GM23338 (cell line): ENCODE data around the gene ADAP1. TPM values are rescaled to one million over a fixed set of nuclear protein-coding genes. Genes with fewer than 3 reads are reported as not detected.

ENCODE experiments used
- ATAC-seq: fragments of 200-7000 bp; cut with Tn5 transposase; 3 replicates; pipeline ENCODE4 v1.9.1; 2020
- DNase-seq: peaks from one replicate; pipeline ENCODE4 v3.0.0-alpha.2; 2015; ENCODE audit warnings: low spot score
- H2AFZ ChIP-seq: fragments of 200-600 bp; sonication (generic); 2 replicates; pipeline ENCODE4 v1.8.0; 2016; ENCODE audit warnings: antibody characterized with exemption, mild to moderate bottlenecking, moderate library complexity
- H3F3A ChIP-seq: fragments of 200-600 bp; sonication (generic); replicated peaks from 2 replicates; pipeline ENCODE4 v1.8.0; 2017; ENCODE audit warnings: antibody characterized with exemption, mixed run types, low read depth
- H3K27ac ChIP-seq: fragments of 200-600 bp; sonication (generic); 2 replicates; pipeline ENCODE4 v1.6.1; 2016; ENCODE audit warnings: low read depth
- H3K27me3 ChIP-seq: fragments of 200-600 bp; sonication (generic); 2 replicates; pipeline ENCODE4 v1.8.0; 2016; ENCODE audit warnings: mild to moderate bottlenecking, mixed run types, moderate library complexity; ENCODE audit not compliant: insufficient read depth
- H3K36me3 ChIP-seq: fragments of 200-600 bp; sonication (generic); 2 replicates; pipeline ENCODE4 v1.8.0; 2016; ENCODE audit warnings: mild to moderate bottlenecking; ENCODE audit not compliant: insufficient read depth
- H3K4me1 ChIP-seq: fragments of 200-600 bp; sonication (generic); 2 replicates; pipeline ENCODE4 v1.8.0; 2016; ENCODE audit warnings: mild to moderate bottlenecking, moderate library complexity; ENCODE audit not compliant: insufficient read depth
- H3K4me2 ChIP-seq: fragments of 200-600 bp; sonication (generic); 2 replicates; pipeline ENCODE4 v1.7.1; 2017; ENCODE audit warnings: mixed run types
- H3K4me3 ChIP-seq: fragments of 200-600 bp; sonication (generic); 2 replicates; pipeline ENCODE4 v1.6.1; 2016; ENCODE audit warnings: mixed run types
- H3K79me2 ChIP-seq: fragments of 200-600 bp; sonication (generic); replicated peaks from 2 replicates; pipeline ENCODE4 v1.8.0; 2017; ENCODE audit warnings: mild to moderate bottlenecking; ENCODE audit not compliant: insufficient read depth
- H3K9me2 ChIP-seq: fragments of 200-600 bp; sonication (generic); 2 replicates; pipeline ENCODE4 v1.8.0; 2017; ENCODE audit not compliant: insufficient read depth
- H4K20me1 ChIP-seq: fragments of 200-600 bp; sonication (generic); replicated peaks from 2 replicates; pipeline ENCODE4 v1.8.0; 2017; ENCODE audit warnings: mild to moderate bottlenecking; ENCODE audit not compliant: insufficient read depth
- H3K27ac Mint-ChIP-seq: 2 replicates; pipeline ENCODE4 v1.8.0; 2020; ENCODE audit warnings: inconsistent platforms, mild to moderate bottlenecking, moderate library complexity, mixed read lengths
- H3K27me3 Mint-ChIP-seq: 3 replicates; pipeline ENCODE4 v1.8.0; 2022; ENCODE audit warnings: low read depth, mild to moderate bottlenecking, moderate library complexity, mixed read lengths, inconsistent platforms; ENCODE audit not compliant: insufficient read depth, poor library complexity
- H3K36me3 Mint-ChIP-seq: 3 replicates; pipeline ENCODE4 v1.8.0; 2021; ENCODE audit warnings: low read depth, mild to moderate bottlenecking, inconsistent platforms, moderate library complexity, mixed read lengths
- H3K4me1 Mint-ChIP-seq: 3 replicates; pipeline ENCODE4 v1.8.0; 2020; ENCODE audit warnings: mild to moderate bottlenecking, inconsistent platforms, mixed read lengths
- H3K4me3 Mint-ChIP-seq: 3 replicates; pipeline ENCODE4 v1.8.0; 2021; ENCODE audit warnings: moderate library complexity, mild to moderate bottlenecking, inconsistent platforms, mixed read lengths
- H3K9me3 Mint-ChIP-seq: 3 replicates; pipeline ENCODE4 v1.8.0; 2020; ENCODE audit warnings: moderate library complexity, mild to moderate bottlenecking, inconsistent platforms, mixed read lengths
- CREB1 ChIP-seq: fragments of 250-450 bp; sonication (Bioruptor Pico); IDR thresholded peaks from 2 replicates; pipeline ENCODE4 v1.5.0; 2020; ENCODE audit warnings: low read depth, mild to moderate bottlenecking, moderate library complexity
- EZH2 ChIP-seq: fragments of 200-600 bp; sonication (generic); IDR thresholded peaks from one replicate; pipeline ENCODE4 v1.8.0; 2017; ENCODE audit warnings: antibody characterized with exemption, mild to moderate bottlenecking, low read depth; ENCODE audit not compliant: unreplicated experiment
- EZH2phosphoT487 ChIP-seq: fragments of 200-600 bp; sonication (generic); IDR thresholded peaks from one replicate; pipeline ENCODE4 v1.8.1; 2018; ENCODE audit warnings: antibody characterized with exemption; ENCODE audit not compliant: unreplicated experiment
- JUNB ChIP-seq: IDR thresholded peaks from one replicate; pipeline ENCODE4 v1.6.1; 2016; ENCODE audit warnings: antibody characterized with exemption; ENCODE audit not compliant: unreplicated experiment
- NANOG ChIP-seq: IDR thresholded peaks from 2 replicates; pipeline ENCODE4 v1.6.1; 2016; ENCODE audit warnings: antibody characterized with exemption, borderline replicate concordance
- POLR2AphosphoS5 ChIP-seq: IDR thresholded peaks from 2 replicates; pipeline ENCODE4 v1.6.1; 2016; ENCODE audit warnings: antibody characterized with exemption, low read depth
- STAT1 ChIP-seq: IDR thresholded peaks from one replicate; pipeline ENCODE4 v1.6.1; 2016; ENCODE audit warnings: antibody characterized with exemption; ENCODE audit not compliant: unreplicated experiment
- ZNF114 ChIP-seq: fragments of 250-450 bp; sonication (Bioruptor Pico); IDR thresholded peaks from 2 replicates; pipeline ENCODE4 v1.5.0; 2020; ENCODE audit warnings: mild to moderate bottlenecking, moderate library complexity
- ZNF331 ChIP-seq: fragments of 250-450 bp; sonication (Bioruptor Pico); IDR thresholded peaks from 2 replicates; pipeline ENCODE4 v1.5.0; 2020; ENCODE audit warnings: low read depth, mild to moderate bottlenecking, moderate library complexity
- polyA plus RNA-seq: library from polyadenylated mRNA; unstranded; fragments of >200 nt; fragmentation: Nextera tagmentation; extraction: Ambion mirVana; gene quantifications from 2 replicates; pipeline ENCODE4 v1.2.1, GENCODE V29; 2016
- total RNA-seq: library from RNA; depleted of rRNA; stranded (reverse); fragments of >200 nt; shearing (Covaris generic); gene quantifications from 2 replicates; pipeline ENCODE4 v1.2.3, GENCODE V29; 2014
- TF ChIP-seq, protein P1 (sequence below): IDR thresholded peaks from 2 replicates; pipeline ENCODE4 v1.6.1; 2016; ENCODE audit warnings: antibody characterized with exemption
- TF ChIP-seq, protein P2 (sequence below): fragments of 250-450 bp; sonication (Bioruptor Pico); IDR thresholded peaks from 2 replicates; pipeline ENCODE4 v1.5.0; 2020; ENCODE audit warnings: mild to moderate bottlenecking, moderate library complexity
- TF ChIP-seq, protein P3 (sequence below): IDR thresholded peaks from one replicate; pipeline ENCODE4 v1.6.1; 2018; ENCODE audit warnings: antibody characterized with exemption; ENCODE audit not compliant: unreplicated experiment
- TF ChIP-seq, protein P4 (sequence below), 2 experiments: fragments of 200-600 bp in 1 of 2; sonication (generic) in 1 of 2; conservative IDR thresholded peaks; 2 replicates each; pipeline versions ENCODE4 v1.5.1 to v1.6.1; 2016 to 2017; ENCODE audit warnings: antibody characterized with exemption in 2 of 2, low read depth in 2 of 2, mild to moderate bottlenecking in 2 of 2, moderate library complexity in 1 of 2

Gene ADAP1
- total and polyA plus RNA-seq, 2 experiments from 2014 or later: 2.2 to 9.6 TPM

DNA sequence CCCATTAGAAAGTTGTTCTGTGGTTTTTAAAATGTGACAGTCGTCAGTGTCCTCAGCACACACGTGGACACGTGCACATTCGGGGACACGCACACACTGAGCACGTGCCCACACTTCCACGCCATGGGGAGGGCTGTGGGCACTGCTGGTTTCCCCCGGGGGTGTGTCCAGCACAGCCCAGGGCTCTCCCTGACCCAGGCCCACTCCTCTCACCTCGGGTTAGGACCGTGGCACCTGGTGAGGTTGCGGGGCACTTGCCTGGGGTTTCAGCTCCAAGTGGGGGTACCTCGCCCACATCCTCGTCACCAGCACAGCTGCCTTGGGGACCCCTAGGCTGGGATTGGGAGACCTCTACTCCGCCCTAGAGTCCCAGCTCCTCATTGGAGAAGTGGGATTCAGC, 57.4 kb downstream of the ADAP1 start:
- no peaks in the 10 kb centered on the region for H4K20me1 ChIP-seq
- Mint-ChIP-seq H3K36me3 (peaks cover 42% of the 10 kb centered on the region), H3K4me3 (no peak overlapping the region), H3K27ac (no peak overlapping the region), H3K9me3 (no peaks in the 10 kb centered on the region; the same call in 2 of the 3 replicates), H3K27me3 (peaks cover 10% of the 10 kb centered on the region), H3K4me1 (no peaks in the 10 kb centered on the region; the same call in 2 of the 3 replicates)
- H3K27ac ChIP-seq: no peak overlapping the region
- H2AFZ ChIP-seq: no peak overlapping the region
- 0 out of 2 replicates have a peak, but pooled peaks cover 4% of the 10 kb centered on the region for H3F3A ChIP-seq
- DNase-seq (no peak), ATAC-seq (no peak)
- H3K4me2 ChIP-seq: no peak overlapping the region
- TF ChIP-seq, protein P1, sequence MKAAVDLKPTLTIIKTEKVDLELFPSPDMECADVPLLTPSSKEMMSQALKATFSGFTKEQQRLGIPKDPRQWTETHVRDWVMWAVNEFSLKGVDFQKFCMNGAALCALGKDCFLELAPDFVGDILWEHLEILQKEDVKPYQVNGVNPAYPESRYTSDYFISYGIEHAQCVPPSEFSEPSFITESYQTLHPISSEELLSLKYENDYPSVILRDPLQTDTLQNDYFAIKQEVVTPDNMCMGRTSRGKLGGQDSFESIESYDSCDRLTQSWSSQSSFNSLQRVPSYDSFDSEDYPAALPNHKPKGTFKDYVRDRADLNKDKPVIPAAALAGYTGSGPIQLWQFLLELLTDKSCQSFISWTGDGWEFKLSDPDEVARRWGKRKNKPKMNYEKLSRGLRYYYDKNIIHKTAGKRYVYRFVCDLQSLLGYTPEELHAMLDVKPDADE: no peak
- TF ChIP-seq, protein P2, sequence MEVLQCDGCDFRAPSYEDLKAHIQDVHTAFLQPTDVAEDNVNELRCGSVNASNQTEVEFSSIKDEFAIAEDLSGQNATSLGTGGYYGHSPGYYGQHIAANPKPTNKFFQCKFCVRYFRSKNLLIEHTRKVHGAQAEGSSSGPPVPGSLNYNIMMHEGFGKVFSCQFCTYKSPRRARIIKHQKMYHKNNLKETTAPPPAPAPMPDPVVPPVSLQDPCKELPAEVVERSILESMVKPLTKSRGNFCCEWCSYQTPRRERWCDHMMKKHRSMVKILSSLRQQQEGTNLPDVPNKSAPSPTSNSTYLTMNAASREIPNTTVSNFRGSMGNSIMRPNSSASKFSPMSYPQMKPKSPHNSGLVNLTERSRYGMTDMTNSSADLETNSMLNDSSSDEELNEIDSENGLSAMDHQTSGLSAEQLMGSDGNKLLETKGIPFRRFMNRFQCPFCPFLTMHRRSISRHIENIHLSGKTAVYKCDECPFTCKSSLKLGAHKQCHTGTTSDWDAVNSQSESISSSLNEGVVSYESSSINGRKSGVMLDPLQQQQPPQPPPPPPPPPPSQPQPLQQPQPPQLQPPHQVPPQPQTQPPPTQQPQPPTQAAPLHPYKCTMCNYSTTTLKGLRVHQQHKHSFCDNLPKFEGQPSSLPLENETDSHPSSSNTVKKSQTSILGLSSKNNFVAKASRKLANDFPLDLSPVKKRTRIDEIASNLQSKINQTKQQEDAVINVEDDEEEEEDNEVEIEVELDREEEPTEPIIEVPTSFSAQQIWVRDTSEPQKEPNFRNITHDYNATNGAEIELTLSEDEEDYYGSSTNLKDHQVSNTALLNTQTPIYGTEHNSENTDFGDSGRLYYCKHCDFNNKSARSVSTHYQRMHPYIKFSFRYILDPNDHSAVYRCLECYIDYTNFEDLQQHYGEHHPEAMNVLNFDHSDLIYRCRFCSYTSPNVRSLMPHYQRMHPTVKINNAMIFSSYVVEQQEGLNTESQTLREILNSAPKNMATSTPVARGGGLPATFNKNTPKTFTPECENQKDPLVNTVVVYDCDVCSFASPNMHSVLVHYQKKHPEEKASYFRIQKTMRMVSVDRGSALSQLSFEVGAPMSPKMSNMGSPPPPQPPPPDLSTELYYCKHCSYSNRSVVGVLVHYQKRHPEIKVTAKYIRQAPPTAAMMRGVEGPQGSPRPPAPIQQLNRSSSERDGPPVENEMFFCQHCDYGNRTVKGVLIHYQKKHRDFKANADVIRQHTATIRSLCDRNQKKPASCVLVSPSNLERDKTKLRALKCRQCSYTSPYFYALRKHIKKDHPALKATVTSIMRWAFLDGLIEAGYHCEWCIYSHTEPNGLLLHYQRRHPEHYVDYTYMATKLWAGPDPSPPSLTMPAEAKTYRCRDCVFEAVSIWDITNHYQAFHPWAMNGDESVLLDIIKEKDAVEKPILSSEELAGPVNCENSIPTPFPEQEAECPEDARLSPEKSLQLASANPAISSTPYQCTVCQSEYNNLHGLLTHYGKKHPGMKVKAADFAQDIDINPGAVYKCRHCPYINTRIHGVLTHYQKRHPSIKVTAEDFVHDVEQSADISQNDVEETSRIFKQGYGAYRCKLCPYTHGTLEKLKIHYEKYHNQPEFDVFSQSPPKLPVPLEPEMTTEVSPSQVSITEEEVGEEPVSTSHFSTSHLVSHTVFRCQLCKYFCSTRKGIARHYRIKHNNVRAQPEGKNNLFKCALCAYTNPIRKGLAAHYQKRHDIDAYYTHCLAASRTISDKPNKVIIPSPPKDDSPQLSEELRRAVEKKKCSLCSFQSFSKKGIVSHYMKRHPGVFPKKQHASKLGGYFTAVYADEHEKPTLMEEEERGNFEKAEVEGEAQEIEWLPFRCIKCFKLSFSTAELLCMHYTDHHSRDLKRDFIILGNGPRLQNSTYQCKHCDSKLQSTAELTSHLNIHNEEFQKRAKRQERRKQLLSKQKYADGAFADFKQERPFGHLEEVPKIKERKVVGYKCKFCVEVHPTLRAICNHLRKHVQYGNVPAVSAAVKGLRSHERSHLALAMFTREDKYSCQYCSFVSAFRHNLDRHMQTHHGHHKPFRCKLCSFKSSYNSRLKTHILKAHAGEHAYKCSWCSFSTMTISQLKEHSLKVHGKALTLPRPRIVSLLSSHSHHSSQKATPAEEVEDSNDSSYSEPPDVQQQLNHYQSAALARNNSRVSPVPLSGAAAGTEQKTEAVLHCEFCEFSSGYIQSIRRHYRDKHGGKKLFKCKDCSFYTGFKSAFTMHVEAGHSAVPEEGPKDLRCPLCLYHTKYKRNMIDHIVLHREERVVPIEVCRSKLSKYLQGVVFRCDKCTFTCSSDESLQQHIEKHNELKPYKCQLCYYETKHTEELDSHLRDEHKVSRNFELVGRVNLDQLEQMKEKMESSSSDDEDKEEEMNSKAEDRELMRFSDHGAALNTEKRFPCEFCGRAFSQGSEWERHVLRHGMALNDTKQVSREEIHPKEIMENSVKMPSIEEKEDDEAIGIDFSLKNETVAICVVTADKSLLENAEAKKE (CRISPR knock-in tag): no peak
- no peak for TF ChIP-seq STAT1
- no peak for TF ChIP-seq EZH2
- TF ChIP-seq, protein P3, sequence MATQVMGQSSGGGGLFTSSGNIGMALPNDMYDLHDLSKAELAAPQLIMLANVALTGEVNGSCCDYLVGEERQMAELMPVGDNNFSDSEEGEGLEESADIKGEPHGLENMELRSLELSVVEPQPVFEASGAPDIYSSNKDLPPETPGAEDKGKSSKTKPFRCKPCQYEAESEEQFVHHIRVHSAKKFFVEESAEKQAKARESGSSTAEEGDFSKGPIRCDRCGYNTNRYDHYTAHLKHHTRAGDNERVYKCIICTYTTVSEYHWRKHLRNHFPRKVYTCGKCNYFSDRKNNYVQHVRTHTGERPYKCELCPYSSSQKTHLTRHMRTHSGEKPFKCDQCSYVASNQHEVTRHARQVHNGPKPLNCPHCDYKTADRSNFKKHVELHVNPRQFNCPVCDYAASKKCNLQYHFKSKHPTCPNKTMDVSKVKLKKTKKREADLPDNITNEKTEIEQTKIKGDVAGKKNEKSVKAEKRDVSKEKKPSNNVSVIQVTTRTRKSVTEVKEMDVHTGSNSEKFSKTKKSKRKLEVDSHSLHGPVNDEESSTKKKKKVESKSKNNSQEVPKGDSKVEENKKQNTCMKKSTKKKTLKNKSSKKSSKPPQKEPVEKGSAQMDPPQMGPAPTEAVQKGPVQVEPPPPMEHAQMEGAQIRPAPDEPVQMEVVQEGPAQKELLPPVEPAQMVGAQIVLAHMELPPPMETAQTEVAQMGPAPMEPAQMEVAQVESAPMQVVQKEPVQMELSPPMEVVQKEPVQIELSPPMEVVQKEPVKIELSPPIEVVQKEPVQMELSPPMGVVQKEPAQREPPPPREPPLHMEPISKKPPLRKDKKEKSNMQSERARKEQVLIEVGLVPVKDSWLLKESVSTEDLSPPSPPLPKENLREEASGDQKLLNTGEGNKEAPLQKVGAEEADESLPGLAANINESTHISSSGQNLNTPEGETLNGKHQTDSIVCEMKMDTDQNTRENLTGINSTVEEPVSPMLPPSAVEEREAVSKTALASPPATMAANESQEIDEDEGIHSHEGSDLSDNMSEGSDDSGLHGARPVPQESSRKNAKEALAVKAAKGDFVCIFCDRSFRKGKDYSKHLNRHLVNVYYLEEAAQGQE: no peak
- TF ChIP-seq ZNF114 (CRISPR knock-in tag): no peak
- TF ChIP-seq POLR2AphosphoS5: no peak
- no peak for TF ChIP-seq JUNB
- no peak for TF ChIP-seq EZH2phosphoT487
- no peak for TF ChIP-seq CREB1 (CRISPR knock-in tag)
- TF ChIP-seq ZNF331 (CRISPR knock-in tag): no peak
- TF ChIP-seq NANOG: no peak
- TF ChIP-seq, protein P4, sequence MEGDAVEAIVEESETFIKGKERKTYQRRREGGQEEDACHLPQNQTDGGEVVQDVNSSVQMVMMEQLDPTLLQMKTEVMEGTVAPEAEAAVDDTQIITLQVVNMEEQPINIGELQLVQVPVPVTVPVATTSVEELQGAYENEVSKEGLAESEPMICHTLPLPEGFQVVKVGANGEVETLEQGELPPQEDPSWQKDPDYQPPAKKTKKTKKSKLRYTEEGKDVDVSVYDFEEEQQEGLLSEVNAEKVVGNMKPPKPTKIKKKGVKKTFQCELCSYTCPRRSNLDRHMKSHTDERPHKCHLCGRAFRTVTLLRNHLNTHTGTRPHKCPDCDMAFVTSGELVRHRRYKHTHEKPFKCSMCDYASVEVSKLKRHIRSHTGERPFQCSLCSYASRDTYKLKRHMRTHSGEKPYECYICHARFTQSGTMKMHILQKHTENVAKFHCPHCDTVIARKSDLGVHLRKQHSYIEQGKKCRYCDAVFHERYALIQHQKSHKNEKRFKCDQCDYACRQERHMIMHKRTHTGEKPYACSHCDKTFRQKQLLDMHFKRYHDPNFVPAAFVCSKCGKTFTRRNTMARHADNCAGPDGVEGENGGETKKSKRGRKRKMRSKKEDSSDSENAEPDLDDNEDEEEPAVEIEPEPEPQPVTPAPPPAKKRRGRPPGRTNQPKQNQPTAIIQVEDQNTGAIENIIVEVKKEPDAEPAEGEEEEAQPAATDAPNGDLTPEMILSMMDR (conservative IDR thresholded peaks at IDR 0.05; ENCODE audit: low read depth in 2 of 2): no peak
- H3K79me2 ChIP-seq: no peaks in the 10 kb centered on the region
- no peaks in the 10 kb centered on the region for H3K4me1 ChIP-seq
- H3K36me3 ChIP-seq: no peaks in the 10 kb centered on the region
- no peak overlapping the region for H3K4me3 ChIP-seq
- H3K9me2 ChIP-seq: no peaks in the 10 kb centered on the region
- no peaks in the 10 kb centered on the region for H3K27me3 ChIP-seq
